Suprapubic skin (tissue), 4 donors: ENCODE measurements around the gene SULF2. TPM values are rescaled to one million over a fixed set of nuclear protein-coding genes. Genes with fewer than 3 reads are reported as not detected.

ENCODE experiments used
- DNase-seq, 2 donors: peaks; one replicate each; pipeline ENCODE4 v3.0.0-alpha.2; 2019; ENCODE audit warnings: low spot score in 2 of 2
- H3K27ac ChIP-seq: fragments of 200-600 bp; sonication (generic); one replicate; pipeline ENCODE4 v1.5.1; 2019
- H3K27me3 ChIP-seq: fragments of 200-600 bp; sonication (generic); one replicate; pipeline ENCODE4 v1.5.1; 2019
- H3K36me3 ChIP-seq: fragments of 200-600 bp; sonication (generic); one replicate; pipeline ENCODE4 v1.5.1; 2019
- H3K4me1 ChIP-seq: fragments of 200-600 bp; sonication (generic); one replicate; pipeline ENCODE4 v1.5.1; 2019
- H3K4me3 ChIP-seq: fragments of 200-600 bp; sonication (generic); one replicate; pipeline ENCODE4 v1.5.1; 2019; ENCODE audit warnings: mild to moderate bottlenecking
- H3K9me3 ChIP-seq: fragments of 200-600 bp; sonication (generic); one replicate; pipeline ENCODE4 v1.5.1; 2019
- EP300 ChIP-seq: sonication (generic); formaldehyde crosslinking; IDR thresholded peaks from one replicate; pipeline ENCODE4 v1.6.1; 2017; ENCODE audit warnings: antibody characterized with exemption
- POLR2A ChIP-seq, 2 donors: fragments of 450-650 bp; IDR thresholded peaks; one replicate each; pipeline ENCODE4 v1.6.1; 2017; ENCODE audit warnings: antibody characterized with exemption in 2 of 2, mild to moderate bottlenecking in 2 of 2, moderate library complexity in 2 of 2
- POLR2AphosphoS5 ChIP-seq, 3 donors: sonication (generic); formaldehyde crosslinking; IDR thresholded peaks; one replicate each; pipeline ENCODE4 v1.6.1; 2017; ENCODE audit warnings: antibody characterized with exemption in 3 of 3
- WGBS: methylation state at CpG from one replicate; pipeline ENCODE4 v1.1.5; 2018; 5-methylcytosine and 5-hydroxymethylcytosine counted together
- total RNA-seq, 4 donors: library from RNA; depleted of rRNA; stranded (reverse); fragments of >200 nt; gene quantifications; one replicate each; pipeline ENCODE4 v1.1.0, GENCODE V29; 2016
- TF ChIP-seq, protein P1 (sequence below), 2 donors: fragments of 200-600 bp in 1 of 2; fragments of 450-650 bp in 1 of 2; sonication (generic) in 1 of 2; IDR thresholded peaks; one replicate each; pipeline ENCODE4 v1.5.1; 2016 to 2019; ENCODE audit warnings: antibody characterized with exemption in 2 of 2, mild to moderate bottlenecking in 1 of 2, moderate library complexity in 1 of 2

The SULF2 gene
- total RNA-seq, 4 donors from 2014 or later, result 28.4 to 95.4 (median 57.5) TPM

DNA sequence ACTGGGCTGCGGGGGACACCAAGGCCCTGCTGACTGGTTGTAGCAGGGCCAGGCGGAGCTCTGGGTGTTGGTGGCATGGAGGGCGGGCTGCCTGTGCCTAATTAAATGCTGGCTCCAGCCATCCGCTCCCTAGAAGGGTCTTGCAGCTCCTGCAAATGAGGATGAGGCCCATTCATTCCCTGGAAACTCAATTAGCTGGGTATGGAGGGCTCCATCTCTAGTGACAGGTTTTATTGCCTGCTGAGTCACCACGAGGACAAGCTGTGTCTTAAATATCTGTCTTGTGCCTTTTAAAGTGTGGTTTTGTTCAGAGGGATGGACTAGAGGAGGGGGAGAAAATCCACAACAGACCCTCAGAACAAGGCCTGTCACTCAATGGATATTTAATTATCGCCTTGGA, 60.9 kb downstream of the SULF2 start:
- Histone ChIP-seq H3K27me3 (no peaks in the 10 kb centered on the region), H3K27ac (no peak overlapping the region), H3K36me3 (no peaks in the 10 kb centered on the region), H3K9me3 (no peaks in the 10 kb centered on the region), H3K4me3 (no peak overlapping the region), H3K4me1 (peaks cover 20% of the 10 kb centered on the region)
- TF ChIP-seq POLR2A (IDR thresholded peaks at IDR 0.05) (no peak), POLR2AphosphoS5 (IDR thresholded peaks at IDR 0.05) (no peak), EP300 (no peak)
- TF ChIP-seq, protein P1, sequence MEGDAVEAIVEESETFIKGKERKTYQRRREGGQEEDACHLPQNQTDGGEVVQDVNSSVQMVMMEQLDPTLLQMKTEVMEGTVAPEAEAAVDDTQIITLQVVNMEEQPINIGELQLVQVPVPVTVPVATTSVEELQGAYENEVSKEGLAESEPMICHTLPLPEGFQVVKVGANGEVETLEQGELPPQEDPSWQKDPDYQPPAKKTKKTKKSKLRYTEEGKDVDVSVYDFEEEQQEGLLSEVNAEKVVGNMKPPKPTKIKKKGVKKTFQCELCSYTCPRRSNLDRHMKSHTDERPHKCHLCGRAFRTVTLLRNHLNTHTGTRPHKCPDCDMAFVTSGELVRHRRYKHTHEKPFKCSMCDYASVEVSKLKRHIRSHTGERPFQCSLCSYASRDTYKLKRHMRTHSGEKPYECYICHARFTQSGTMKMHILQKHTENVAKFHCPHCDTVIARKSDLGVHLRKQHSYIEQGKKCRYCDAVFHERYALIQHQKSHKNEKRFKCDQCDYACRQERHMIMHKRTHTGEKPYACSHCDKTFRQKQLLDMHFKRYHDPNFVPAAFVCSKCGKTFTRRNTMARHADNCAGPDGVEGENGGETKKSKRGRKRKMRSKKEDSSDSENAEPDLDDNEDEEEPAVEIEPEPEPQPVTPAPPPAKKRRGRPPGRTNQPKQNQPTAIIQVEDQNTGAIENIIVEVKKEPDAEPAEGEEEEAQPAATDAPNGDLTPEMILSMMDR (IDR thresholded peaks at IDR 0.05), result no peak
- DNase-seq, result no peak
- WGBS, result 71% methylated on average over 5 of the region's 6 CpGs

DNA sequence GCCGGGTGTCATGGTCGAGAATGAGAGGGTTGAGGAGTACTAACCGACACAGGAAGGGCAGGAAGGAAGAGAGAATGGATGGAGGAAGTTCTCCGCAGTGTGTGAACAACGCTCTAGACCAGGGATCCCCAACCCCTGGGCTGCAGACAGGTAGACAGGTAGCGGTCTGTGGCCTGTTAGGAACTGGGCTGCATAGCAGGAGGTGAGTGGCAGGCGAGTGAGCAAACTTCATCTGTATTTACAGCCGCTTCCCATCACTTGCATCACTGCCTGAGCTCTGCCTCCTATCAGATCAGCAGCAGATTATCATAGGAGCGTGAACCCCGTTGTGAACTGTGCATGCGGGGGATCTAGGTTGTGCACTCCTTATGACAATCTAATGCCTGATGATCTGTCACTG, 62.0 kb downstream of the SULF2 start:
- 83% methylated on average over 11 of the region's 11 CpGs for WGBS
- no peak for TF ChIP-seq POLR2AphosphoS5 (IDR thresholded peaks at IDR 0.05)
- TF ChIP-seq EP300, result no peak
- TF ChIP-seq POLR2A (IDR thresholded peaks at IDR 0.05), result no peak
- TF ChIP-seq, protein P1 (IDR thresholded peaks at IDR 0.05), result no peak
- no peak overlapping the region for H3K4me3 ChIP-seq
- no peaks in the 10 kb centered on the region for H3K27me3 ChIP-seq
- H3K36me3 ChIP-seq, result no peaks in the 10 kb centered on the region
- H3K4me1 ChIP-seq, result peaks cover 20% of the 10 kb centered on the region
- DNase-seq, result no peak
- H3K27ac ChIP-seq, result no peak overlapping the region
- H3K9me3 ChIP-seq, result no peaks in the 10 kb centered on the region

DNA sequence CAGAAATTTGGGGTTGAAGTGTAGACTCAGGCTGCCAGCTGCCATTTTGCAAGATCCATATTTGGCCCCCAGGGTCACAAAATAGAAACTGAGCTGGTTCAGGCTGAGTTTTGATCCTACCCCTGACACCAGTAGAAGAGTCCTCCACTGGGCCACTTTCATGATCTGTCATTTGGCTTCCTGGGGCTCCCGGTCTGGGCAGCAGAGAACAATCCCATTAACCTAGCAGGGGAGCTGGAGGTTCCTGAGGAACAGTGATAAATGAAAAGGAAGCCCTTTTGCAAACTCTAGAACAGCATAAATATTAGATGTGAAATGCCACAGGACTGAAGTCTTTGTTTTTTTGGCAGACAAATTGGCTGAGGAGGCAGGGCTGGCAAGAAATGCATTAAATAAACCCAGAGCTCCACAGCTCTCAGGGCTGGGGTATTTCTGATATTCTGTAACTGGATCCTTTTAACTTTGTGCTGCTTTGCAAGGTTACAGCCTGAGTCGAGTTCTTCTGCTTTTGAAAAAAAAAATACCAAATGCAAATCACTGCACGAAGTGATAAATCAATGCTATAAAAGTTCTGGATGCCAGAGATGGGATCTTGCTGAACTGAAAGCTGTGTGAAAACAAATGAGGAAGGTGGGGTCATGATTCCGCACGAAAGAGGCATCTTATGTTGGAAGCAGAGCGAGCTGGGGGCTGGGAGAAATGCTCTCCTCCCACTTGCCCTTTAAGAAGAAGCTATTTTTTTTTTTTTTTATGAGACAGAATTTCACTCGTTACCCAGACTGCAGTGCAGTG, 64.4 kb downstream of the SULF2 start:
- H3K9me3 ChIP-seq, result no peaks in the 10 kb centered on the region
- H3K36me3 ChIP-seq, result no peaks in the 10 kb centered on the region
- no peak overlapping the region for H3K4me3 ChIP-seq
- no peak for DNase-seq
- WGBS, result 19% methylated on average over 7 of the region's 7 CpGs
- H3K27me3 ChIP-seq, result no peaks in the 10 kb centered on the region
- TF ChIP-seq EP300, result no peak
- TF ChIP-seq POLR2AphosphoS5 (IDR thresholded peaks at IDR 0.05), result no peak
- TF ChIP-seq POLR2A (IDR thresholded peaks at IDR 0.05), result no peak
- TF ChIP-seq, protein P1 (IDR thresholded peaks at IDR 0.05), result no peak
- peaks cover 20% of the 10 kb centered on the region for H3K4me1 ChIP-seq
- no peak overlapping the region for H3K27ac ChIP-seq

DNA sequence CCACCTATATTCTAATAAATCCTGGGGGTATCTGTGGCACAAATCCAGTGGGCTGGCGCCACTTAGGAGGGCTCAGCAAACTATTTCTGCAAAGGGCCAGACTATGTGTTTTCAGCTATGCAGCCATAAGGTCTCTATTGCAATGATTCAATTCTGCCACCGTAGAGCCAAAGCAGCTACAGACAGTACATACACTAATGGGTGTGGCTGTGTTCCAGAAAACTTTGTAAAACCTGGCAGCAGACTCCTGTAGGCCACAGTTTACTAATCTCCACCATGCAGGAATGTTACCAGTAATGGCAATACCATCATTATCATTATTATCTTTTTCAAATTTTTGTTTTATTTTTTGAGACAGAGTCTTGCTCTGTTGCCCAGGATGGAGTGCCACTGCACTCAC, 65.7 kb downstream of the SULF2 start:
- H3K4me1 ChIP-seq, result peaks cover 20% of the 10 kb centered on the region
- H3K27me3 ChIP-seq, result no peaks in the 10 kb centered on the region
- H3K4me3 ChIP-seq, result no peak overlapping the region
- H3K27ac ChIP-seq, result no peak overlapping the region
- no peak for DNase-seq
- H3K36me3 ChIP-seq, result no peaks in the 10 kb centered on the region
- TF ChIP-seq EP300 (no peak), POLR2AphosphoS5 (IDR thresholded peaks at IDR 0.05) (no peak), POLR2A (IDR thresholded peaks at IDR 0.05) (no peak)
- TF ChIP-seq, protein P1 (IDR thresholded peaks at IDR 0.05), result no peak
- 45% methylated on average over 2 of the region's 2 CpGs for WGBS
- no peaks in the 10 kb centered on the region for H3K9me3 ChIP-seq

DNA sequence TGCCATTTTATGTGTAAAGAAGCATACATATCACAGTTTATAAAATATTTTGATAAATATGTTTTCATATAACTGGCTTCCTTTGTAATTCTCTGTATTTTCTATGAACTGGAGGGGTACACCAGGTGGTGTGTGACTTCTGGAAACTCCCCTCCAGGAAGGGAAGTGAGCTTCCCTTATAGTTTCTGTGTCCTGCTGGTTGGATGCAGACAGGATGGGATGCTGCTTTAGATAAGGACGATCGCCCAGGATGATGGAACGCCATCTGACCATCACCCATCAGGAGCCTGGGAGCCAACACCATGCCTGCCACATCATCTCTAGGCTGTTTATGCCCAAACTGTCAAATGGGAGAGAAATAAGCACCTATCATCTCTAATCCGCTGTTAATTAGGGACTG, 66.1 kb downstream of the SULF2 start:
- Histone ChIP-seq H3K36me3 (no peaks in the 10 kb centered on the region), H3K27ac (no peak overlapping the region), H3K27me3 (no peaks in the 10 kb centered on the region), H3K4me1 (peaks cover 20% of the 10 kb centered on the region), H3K9me3 (no peaks in the 10 kb centered on the region), H3K4me3 (no peak overlapping the region)
- no peak for DNase-seq
- WGBS, result 83% methylated on average over 4 of the region's 4 CpGs
- TF ChIP-seq EP300 (no peak), POLR2AphosphoS5 (IDR thresholded peaks at IDR 0.05) (no peak), POLR2A (IDR thresholded peaks at IDR 0.05) (no peak)
- TF ChIP-seq, protein P1 (IDR thresholded peaks at IDR 0.05), result no peak
